Upper lobe of left lung (tissue), 4 donors: ENCODE results near the gene MKI67.

Source experiments
- POLR2A ChIP-seq, 4 donors: fragments of 450-650 bp; IDR thresholded peaks; one replicate each; pipeline ENCODE4 v1.5.1; 2016 to 2017; ENCODE audit warnings: antibody characterized with exemption in 4 of 4, mild to moderate bottlenecking in 2 of 4
- POLR2AphosphoS5 ChIP-seq, 2 donors: sonication (generic); formaldehyde crosslinking; IDR thresholded peaks; one replicate each; pipeline ENCODE4 v1.5.1; 2017; ENCODE audit warnings: antibody characterized with exemption in 2 of 2
- TF ChIP-seq, protein P1 (sequence below), 6 experiments: fragments of 450-650 bp in 4 of 6; fragments of 200-600 bp in 2 of 6; sonication (generic) in 2 of 6; IDR thresholded peaks; one replicate each; pipeline ENCODE4 v1.5.1; 2016 to 2019; ENCODE audit warnings: antibody characterized with exemption in 6 of 6

DNA sequence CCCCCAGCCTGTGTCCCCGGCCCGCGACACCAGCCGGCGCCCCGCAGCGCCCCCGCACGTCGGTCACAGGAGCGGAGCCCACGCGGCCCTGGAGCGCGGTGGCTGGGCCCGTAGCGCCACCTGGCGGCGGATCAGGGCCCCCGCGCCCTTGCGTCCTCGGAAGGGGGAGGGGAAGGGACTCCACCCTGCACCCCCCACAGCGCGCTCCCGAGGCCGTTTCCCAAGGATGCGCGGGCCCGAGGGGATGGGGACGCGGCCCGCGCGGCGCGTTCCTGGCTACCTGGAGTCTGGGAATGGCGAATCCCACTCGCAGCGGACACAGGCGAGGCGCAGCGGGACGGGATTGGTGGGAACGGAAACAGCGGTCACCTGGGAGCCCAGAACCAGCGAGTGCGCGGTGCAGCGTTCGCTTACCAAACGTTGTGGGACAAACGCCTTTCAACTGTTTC lies 23.8 kb upstream of the MKI67 start:
- TF ChIP-seq POLR2AphosphoS5 (IDR thresholded peaks at IDR 0.05) = no peak
- TF ChIP-seq, protein P1, sequence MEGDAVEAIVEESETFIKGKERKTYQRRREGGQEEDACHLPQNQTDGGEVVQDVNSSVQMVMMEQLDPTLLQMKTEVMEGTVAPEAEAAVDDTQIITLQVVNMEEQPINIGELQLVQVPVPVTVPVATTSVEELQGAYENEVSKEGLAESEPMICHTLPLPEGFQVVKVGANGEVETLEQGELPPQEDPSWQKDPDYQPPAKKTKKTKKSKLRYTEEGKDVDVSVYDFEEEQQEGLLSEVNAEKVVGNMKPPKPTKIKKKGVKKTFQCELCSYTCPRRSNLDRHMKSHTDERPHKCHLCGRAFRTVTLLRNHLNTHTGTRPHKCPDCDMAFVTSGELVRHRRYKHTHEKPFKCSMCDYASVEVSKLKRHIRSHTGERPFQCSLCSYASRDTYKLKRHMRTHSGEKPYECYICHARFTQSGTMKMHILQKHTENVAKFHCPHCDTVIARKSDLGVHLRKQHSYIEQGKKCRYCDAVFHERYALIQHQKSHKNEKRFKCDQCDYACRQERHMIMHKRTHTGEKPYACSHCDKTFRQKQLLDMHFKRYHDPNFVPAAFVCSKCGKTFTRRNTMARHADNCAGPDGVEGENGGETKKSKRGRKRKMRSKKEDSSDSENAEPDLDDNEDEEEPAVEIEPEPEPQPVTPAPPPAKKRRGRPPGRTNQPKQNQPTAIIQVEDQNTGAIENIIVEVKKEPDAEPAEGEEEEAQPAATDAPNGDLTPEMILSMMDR (IDR thresholded peaks at IDR 0.05) = peak; percentile 80 to 98 (median 96)
- TF ChIP-seq POLR2A (IDR thresholded peaks at IDR 0.05) = no peak
